GM18511 (cell line): ENCODE results near the gene OVCH1.
"Not testable (repeated sequence)": the region's sequence is repeated elsewhere in the genome, so short reads cannot be mapped to it uniquely, and the experiment has no call there.

ENCODE experiments used
- ATAC-seq: cut with Tn5 transposase; IDR thresholded peaks from one replicate; pipeline ENCODE4 v1.9.1; 2021; ENCODE audit warnings: mild to moderate bottlenecking, moderate library complexity; ENCODE audit not compliant: unreplicated experiment

OVCH1 gene

GRCh38 chr12:29415111-29415510 is 82.4 kb downstream of the OVCH1 start:
- ATAC-seq = no peak

GRCh38 chr12:29414368-29414767 is 83.1 kb downstream of the OVCH1 start:
- ATAC-seq = no peak

GRCh38 chr12:29405561-29405960 is 91.9 kb downstream of the OVCH1 start:
- ATAC-seq = no peak

GRCh38 chr12:29403991-29404390 is 93.5 kb downstream of the OVCH1 start:
- no peak for ATAC-seq

GRCh38 chr12:29402437-29402836 is 95.0 kb downstream of the OVCH1 start:
- ATAC-seq = no peak

- ATAC-seq = peak; percentile 72
Observed at GRCh38 chr12:29398495-29398894, 99.0 kb downstream of the OVCH1 start.

GRCh38 chr12:29396774-29397173 is 100.7 kb downstream of the OVCH1 start:
- ATAC-seq = no peak

GRCh38 chr12:29395356-29395755 is 102.1 kb downstream of the OVCH1 start:
- no peak for ATAC-seq

GRCh38 chr12:29390419-29390818 is 107.1 kb downstream of the OVCH1 start:
- ATAC-seq = not testable (repeated sequence)

- ATAC-seq = no peak
Observed at GRCh38 chr12:29389295-29389919, 108.1 kb downstream of the OVCH1 start.

GRCh38 chr12:29386084-29386680 is 111.3 kb downstream of the OVCH1 start:
- not testable (repeated sequence) for ATAC-seq

- ATAC-seq = not testable (repeated sequence)
Observed at GRCh38 chr12:29385194-29385593, 112.3 kb downstream of the OVCH1 start.

GRCh38 chr12:29382251-29382650 is 115.2 kb downstream of the OVCH1 start:
- no peak for ATAC-seq

- ATAC-seq = peak; percentile 94
Observed at GRCh38 chr12:29380536-29381523, 116.7 kb downstream of the OVCH1 start, which contains the start of gene ERGIC2. Gene ERGIC2 (minus strand): TSS chr12:29381172. CDS start chr12:29371633, 9,539 bp downstream.
